Astrocyte of the cerebellum (primary cell): ENCODE results near the gene MAP1LC3B2.

Experiments
- DNase-seq: peaks from one replicate; pipeline ENCODE4 v3.0.0-alpha.2; 2011; ENCODE audit warnings: low read depth
- H3K4me3 ChIP-seq: 2 replicates; pipeline ENCODE4 v1.5.1; 2011; ENCODE audit warnings: mild to moderate bottlenecking, low read depth, low read length, moderate library complexity
- CTCF ChIP-seq: IDR thresholded peaks from 2 replicates; pipeline ENCODE4 v1.5.1; 2012; ENCODE audit warnings: low read length, low read depth, moderate library complexity, mild to moderate bottlenecking; ENCODE audit errors: missing control alignments
- in situ Hi-C: cut with HindIII; loops from 2 replicates; pipeline ENCODE4 v1.10.0; 2017; ENCODE audit warnings: low sequenced_read_pairs

The MAP1LC3B2 gene

GRCh38 chr12:116535241-116535640 is 23.9 kb upstream of the MAP1LC3B2 start:
- in situ Hi-C loops, result loop anchor here (10.0 kb wide), 1 partner anchor 50 kb away; no protein-coding TSS in a partner anchor
- DNase-seq, result no peak
- no peak for TF ChIP-seq CTCF
- no peak overlapping the region for H3K4me3 ChIP-seq

- in situ Hi-C loops, result loop anchor here (10.0 kb wide), 1 partner anchor 47 kb away; no protein-coding TSS in a partner anchor
Observed at GRCh38 chr12:116537101-116537904, 21.9 kb upstream of the MAP1LC3B2 start.

GRCh38 chr12:116538076-116538591 is 21.0 kb upstream of the MAP1LC3B2 start:
- H3K4me3 ChIP-seq, result no peak overlapping the region
- in situ Hi-C loops, result loop anchor here (10.0 kb wide), 1 partner anchor 47 kb away; no protein-coding TSS in a partner anchor
- DNase-seq, result no peak
- no peak for TF ChIP-seq CTCF

More at GRCh38 chr12:116537101-116537904, 21.9 kb upstream of the MAP1LC3B2 start:
- no peak for TF ChIP-seq CTCF
- no peak overlapping the region for H3K4me3 ChIP-seq
- DNase-seq, result no peak

DNA sequence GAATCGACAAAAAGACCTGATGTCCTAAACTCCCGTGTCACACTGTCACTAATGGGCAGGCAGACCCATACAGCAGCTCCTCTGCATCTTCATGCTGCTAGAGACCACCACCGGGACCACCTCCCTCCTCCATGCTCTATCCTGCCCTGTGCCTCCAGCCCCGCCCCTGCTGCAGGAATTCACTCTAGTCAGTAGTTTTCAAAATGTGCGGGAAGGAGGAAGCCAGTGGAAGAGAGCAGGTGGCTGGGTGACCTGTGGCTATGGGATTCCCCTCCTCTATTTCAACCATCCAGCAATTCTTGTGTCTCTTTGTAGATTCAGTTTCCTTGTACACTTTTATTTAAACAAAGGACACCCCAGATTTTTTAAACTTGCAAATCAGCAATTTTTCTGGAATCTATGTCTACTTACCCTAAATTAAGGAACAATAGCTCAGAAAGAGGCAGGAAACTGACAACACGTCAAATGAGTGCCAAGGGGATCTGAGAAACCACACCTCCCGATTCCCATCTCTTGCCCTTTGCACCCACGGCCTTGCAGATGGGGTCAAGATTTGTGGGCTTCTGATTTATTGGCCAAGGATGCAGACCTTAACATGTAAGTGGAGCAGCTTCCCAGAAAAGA is 20.4 kb upstream of the MAP1LC3B2 start:
- H3K4me3 ChIP-seq, result no peak overlapping the region
- in situ Hi-C loops, result loop anchor here (10.0 kb wide), 1 partner anchor 46 kb away; no protein-coding TSS in a partner anchor
- DNase-seq, result no peak
- TF ChIP-seq CTCF, result no peak

GRCh38 chr12:116539361-116539771 is 19.8 kb upstream of the MAP1LC3B2 start:
- in situ Hi-C loops, result loop anchor here (10.0 kb wide), 1 partner anchor 45 kb away; no protein-coding TSS in a partner anchor
- no peak overlapping the region for H3K4me3 ChIP-seq
- DNase-seq, result no peak
- no peak for TF ChIP-seq CTCF

DNA sequence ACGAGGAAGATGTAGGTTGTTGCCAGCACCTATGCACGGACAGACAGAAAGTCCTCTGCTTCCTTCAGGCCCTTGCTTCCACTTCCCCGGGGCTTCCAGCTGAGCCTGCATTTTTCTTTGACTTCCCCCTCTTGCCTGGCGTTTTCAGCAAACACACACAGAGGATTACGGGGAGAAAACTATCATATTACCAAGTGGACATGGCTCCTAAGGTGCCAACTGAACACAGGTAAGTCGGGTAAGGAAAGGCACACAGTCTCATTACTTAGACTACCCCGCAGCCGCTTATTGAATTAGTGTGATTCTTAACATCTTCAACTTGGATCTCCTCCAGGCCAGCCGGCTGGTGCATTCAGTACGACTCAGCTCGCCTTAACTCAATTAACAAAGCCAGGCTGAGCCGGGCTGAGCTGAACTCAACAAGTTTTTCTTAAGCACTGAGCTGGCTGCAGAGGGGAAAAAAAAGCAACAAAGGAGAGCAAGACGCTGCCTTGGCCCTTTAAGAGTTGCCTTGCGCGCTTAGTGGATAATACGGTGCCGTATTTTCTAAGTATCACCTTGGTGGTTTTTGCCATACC is 19.2 kb upstream of the MAP1LC3B2 start:
- TF ChIP-seq CTCF, result no peak
- no peak for DNase-seq
- in situ Hi-C loops, result loop anchor here (10.0 kb wide), 1 partner anchor 45 kb away; no protein-coding TSS in a partner anchor
- H3K4me3 ChIP-seq, result no peak overlapping the region
